Measurements from ENCODE around the gene SEC14L3. TPM values are rescaled to one million over a fixed set of nuclear protein-coding genes. Genes with fewer than 3 reads are reported as not detected.

The SEC14L3 gene
- total RNA-seq, 1 experiment from 2014 or later: not detected

- Histone ChIP-seq H3K27me3 (ENCODE audit: control insufficient read depth, insufficient read depth, low read length) (no peaks in the 10 kb centered on the region), H3K36me3 (replicated peaks; ENCODE audit: control insufficient read depth, insufficient read depth, low read length) (no peaks in the 10 kb centered on the region), H3K4me3 (ENCODE audit: insufficient read depth, low read depth, low read length) (no peak overlapping the region)
- no peak for DNase-seq
Observed at GRCh38 chr22:30497466-30498150, 25.8 kb upstream of the SEC14L3 start.

- Histone ChIP-seq H3K4me3 (ENCODE audit: insufficient read depth, low read depth, low read length) (no peak overlapping the region), H3K27me3 (ENCODE audit: control insufficient read depth, insufficient read depth, low read length) (no peaks in the 10 kb centered on the region), H3K36me3 (replicated peaks; ENCODE audit: control insufficient read depth, insufficient read depth, low read length) (no peaks in the 10 kb centered on the region)
- no peak for DNase-seq
Observed at GRCh38 chr22:30495041-30495784, 23.4 kb upstream of the SEC14L3 start.

- Histone ChIP-seq H3K36me3 (replicated peaks; ENCODE audit: control insufficient read depth, insufficient read depth, low read length) (no peaks in the 10 kb centered on the region), H3K4me3 (ENCODE audit: insufficient read depth, low read depth, low read length) (no peak overlapping the region), H3K27me3 (ENCODE audit: control insufficient read depth, insufficient read depth, low read length) (no peaks in the 10 kb centered on the region)
- DNase-seq: no peak
Observed at GRCh38 chr22:30492144-30492543, 20.3 kb upstream of the SEC14L3 start.

GRCh38 chr22:30491381-30491780 is 19.6 kb upstream of the SEC14L3 start:
- Histone ChIP-seq H3K36me3 (replicated peaks; ENCODE audit: control insufficient read depth, insufficient read depth, low read length) (no peaks in the 10 kb centered on the region), H3K4me3 (ENCODE audit: insufficient read depth, low read depth, low read length) (no peak overlapping the region), H3K27me3 (ENCODE audit: control insufficient read depth, insufficient read depth, low read length) (no peaks in the 10 kb centered on the region)
- DNase-seq: no peak

- Histone ChIP-seq H3K27me3 (ENCODE audit: control insufficient read depth, insufficient read depth, low read length) (no peaks in the 10 kb centered on the region), H3K36me3 (replicated peaks; ENCODE audit: control insufficient read depth, insufficient read depth, low read length) (no peaks in the 10 kb centered on the region), H3K4me3 (ENCODE audit: insufficient read depth, low read depth, low read length) (no peak overlapping the region)
- peak; percentile 82 for DNase-seq
Observed at GRCh38 chr22:30490399-30490798, 18.6 kb upstream of the SEC14L3 start.

DNA sequence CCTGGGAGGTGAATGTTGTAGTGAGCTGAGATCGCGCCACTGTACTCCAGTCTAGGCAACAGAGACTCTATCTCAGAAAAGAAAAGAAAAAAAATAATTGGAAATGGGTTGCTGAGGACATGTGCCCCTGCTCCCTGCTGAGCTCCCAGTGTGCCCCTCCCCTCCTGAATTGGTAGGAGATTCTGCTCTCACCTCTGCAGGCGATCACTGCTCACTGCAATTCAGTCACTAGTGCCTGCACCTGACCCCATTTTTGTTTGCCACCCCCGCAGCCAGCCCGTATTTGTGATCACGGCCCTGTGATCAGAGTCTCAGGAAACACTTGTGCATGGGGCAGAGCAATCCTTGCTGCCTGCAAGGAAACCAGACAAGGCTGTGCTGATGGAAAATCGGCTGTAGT is 16.3 kb upstream of the SEC14L3 start:
- DNase-seq: peak; percentile 68
- Histone ChIP-seq H3K4me3 (ENCODE audit: insufficient read depth, low read depth, low read length) (no peak overlapping the region), H3K27me3 (ENCODE audit: control insufficient read depth, insufficient read depth, low read length) (no peaks in the 10 kb centered on the region), H3K36me3 (replicated peaks; ENCODE audit: control insufficient read depth, insufficient read depth, low read length) (no peaks in the 10 kb centered on the region)

- DNase-seq: no peak
- no peaks in the 10 kb centered on the region for H3K27me3 ChIP-seq (ENCODE audit: control insufficient read depth, insufficient read depth, low read length)
- no peaks in the 10 kb centered on the region for H3K36me3 ChIP-seq (replicated peaks; ENCODE audit: control insufficient read depth, insufficient read depth, low read length)
- no peak overlapping the region for H3K4me3 ChIP-seq (ENCODE audit: insufficient read depth, low read depth, low read length)
Observed at GRCh38 chr22:30486661-30487115, 14.9 kb upstream of the SEC14L3 start.

DNA sequence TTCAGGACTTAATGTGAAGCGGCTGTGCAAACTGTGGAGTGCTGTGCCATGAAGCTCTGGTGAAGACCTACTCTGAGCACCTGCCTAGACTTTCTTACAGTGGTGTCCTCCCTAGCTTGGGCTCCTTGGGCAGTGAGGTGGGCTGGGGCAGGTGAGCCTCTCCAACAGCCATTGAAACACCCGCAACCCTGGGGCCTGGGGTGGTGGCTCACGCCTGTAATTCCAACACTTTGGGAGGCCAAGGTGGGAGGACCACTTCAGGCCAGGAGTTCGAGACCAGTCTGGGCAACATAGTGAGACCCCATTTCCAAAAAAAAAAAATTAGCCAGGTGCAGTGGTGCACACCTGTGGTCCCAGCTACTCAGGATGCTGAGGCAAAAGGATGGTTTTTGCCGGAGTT is 14.3 kb upstream of the SEC14L3 start:
- H3K36me3 ChIP-seq (replicated peaks; ENCODE audit: control insufficient read depth, insufficient read depth, low read length): no peaks in the 10 kb centered on the region
- DNase-seq: no peak
- H3K27me3 ChIP-seq (ENCODE audit: control insufficient read depth, insufficient read depth, low read length): no peaks in the 10 kb centered on the region
- H3K4me3 ChIP-seq (ENCODE audit: insufficient read depth, low read depth, low read length): no peak overlapping the region

- no peaks in the 10 kb centered on the region for H3K27me3 ChIP-seq (ENCODE audit: control insufficient read depth, insufficient read depth, low read length)
- H3K4me3 ChIP-seq (ENCODE audit: insufficient read depth, low read depth, low read length): no peak overlapping the region
- peak; percentile 98 for DNase-seq
- no peaks in the 10 kb centered on the region for H3K36me3 ChIP-seq (replicated peaks; ENCODE audit: control insufficient read depth, insufficient read depth, low read length)
Observed at GRCh38 chr22:30485362-30485988, 13.7 kb upstream of the SEC14L3 start.

DNA sequence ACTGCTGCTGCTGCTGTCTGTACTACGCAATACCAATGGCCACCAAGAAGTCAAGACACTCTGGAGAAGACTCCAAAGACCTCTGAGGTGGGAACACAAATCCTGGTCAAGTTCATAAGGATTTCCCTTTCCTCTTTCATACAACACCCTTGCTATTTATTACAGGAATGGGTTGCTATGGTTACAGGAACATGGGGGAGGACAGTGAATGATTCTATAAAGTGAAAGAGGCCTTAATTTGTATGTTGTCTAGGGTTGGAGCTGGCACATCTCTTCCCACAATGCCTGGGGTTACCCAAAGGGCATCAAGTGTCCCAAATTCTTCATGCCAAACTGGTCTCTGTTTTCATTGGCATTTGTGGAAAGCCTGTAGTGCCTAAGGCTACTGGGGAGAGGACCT is 11.4 kb upstream of the SEC14L3 start:
- DNase-seq: no peak
- Histone ChIP-seq H3K36me3 (replicated peaks; ENCODE audit: control insufficient read depth, insufficient read depth, low read length) (no peaks in the 10 kb centered on the region), H3K27me3 (ENCODE audit: control insufficient read depth, insufficient read depth, low read length) (no peaks in the 10 kb centered on the region), H3K4me3 (ENCODE audit: insufficient read depth, low read depth, low read length) (no peak overlapping the region)

DNA sequence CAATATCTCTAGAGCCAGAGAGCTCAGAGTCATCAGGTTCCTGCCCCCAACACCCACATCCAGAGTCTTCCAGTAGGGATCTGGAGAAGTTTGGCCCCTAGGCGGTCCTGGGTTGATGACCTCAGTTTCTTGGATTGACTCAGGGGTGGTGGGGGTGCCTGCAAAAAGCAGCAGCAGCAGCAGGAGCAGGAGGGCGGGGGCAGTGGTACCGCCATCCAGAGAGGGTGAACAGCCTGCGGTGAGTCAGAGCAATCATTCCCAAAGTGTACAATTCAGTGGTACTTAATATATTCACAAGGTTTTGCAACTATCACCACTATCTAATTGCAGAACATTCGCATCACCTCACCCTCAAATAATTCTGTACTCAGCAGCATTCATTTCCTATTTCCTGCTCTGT is 9.9 kb upstream of the SEC14L3 start:
- H3K4me3 ChIP-seq (ENCODE audit: insufficient read depth, low read depth, low read length): no peak overlapping the region
- H3K36me3 ChIP-seq (replicated peaks; ENCODE audit: control insufficient read depth, insufficient read depth, low read length): no peaks in the 10 kb centered on the region
- no peaks in the 10 kb centered on the region for H3K27me3 ChIP-seq (ENCODE audit: control insufficient read depth, insufficient read depth, low read length)
- no peak for DNase-seq

DNA sequence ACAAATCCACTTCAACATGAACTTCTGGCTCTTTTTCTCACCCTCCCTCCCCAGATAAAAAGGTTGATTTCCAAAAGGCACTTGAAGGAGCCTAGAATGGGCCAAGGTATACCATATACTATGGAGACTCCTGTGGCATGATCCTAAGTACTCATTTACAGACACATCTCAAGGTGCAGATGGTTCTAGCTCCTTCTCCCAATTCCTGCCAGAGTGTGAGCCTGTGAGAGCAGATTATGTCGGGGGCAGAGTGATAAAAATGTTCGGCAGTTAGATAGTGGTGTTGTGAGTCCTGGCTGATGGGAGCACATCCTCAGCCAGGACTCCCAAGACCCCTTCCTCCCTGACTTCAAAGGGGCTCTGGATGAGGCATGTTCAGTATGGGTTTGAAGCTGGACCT is 8.2 kb upstream of the SEC14L3 start:
- Histone ChIP-seq H3K27me3 (ENCODE audit: control insufficient read depth, insufficient read depth, low read length) (no peaks in the 10 kb centered on the region), H3K4me3 (ENCODE audit: insufficient read depth, low read depth, low read length) (no peak overlapping the region), H3K36me3 (replicated peaks; ENCODE audit: control insufficient read depth, insufficient read depth, low read length) (no peaks in the 10 kb centered on the region)
- no peak for DNase-seq

DNA sequence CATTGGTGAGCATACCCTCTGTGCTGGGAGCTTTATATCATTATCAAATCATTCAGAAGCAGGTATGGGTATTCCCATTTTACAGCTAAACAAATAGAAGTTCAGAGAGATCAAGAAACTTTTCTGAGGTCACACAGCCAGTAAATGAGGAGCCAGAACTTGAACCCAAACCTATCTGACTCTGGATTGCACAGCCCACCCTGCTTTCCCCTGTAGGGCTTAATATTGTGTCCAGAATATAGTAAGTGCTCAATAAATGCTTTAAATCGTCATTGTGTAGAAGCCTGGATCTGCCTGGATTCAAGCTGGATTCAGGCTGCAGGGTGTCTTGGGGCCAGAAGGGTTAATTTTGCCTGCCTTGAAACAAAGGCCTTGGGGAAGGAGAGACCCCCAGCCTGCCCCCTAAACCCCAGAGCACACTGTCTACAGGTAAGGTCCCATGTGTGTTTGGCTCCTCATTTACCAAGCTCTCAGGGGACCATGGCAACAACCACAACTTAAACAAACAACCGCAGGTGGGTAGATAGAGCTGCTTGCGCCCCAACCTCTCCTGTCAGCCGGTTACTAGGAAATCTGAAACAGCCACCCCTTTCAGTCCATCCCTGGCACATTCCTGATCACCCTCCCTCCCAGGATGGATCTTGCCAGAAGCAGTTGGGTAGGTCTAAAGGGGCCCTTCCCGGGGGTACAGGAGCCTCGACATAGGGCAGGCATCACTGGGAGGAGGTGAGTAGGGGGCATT is 3.0 kb upstream of the SEC14L3 start:
- Histone ChIP-seq H3K4me3 (ENCODE audit: insufficient read depth, low read depth, low read length) (no peak overlapping the region), H3K27me3 (ENCODE audit: control insufficient read depth, insufficient read depth, low read length) (no peaks in the 10 kb centered on the region), H3K36me3 (replicated peaks; ENCODE audit: control insufficient read depth, insufficient read depth, low read length) (no peaks in the 10 kb centered on the region)
- DNase-seq: no peak

- no peaks in the 10 kb centered on the region for H3K27me3 ChIP-seq (ENCODE audit: control insufficient read depth, insufficient read depth, low read length)
- no peak for DNase-seq
- no peak overlapping the region for H3K4me3 ChIP-seq (ENCODE audit: insufficient read depth, low read depth, low read length)
- H3K36me3 ChIP-seq (replicated peaks; ENCODE audit: control insufficient read depth, insufficient read depth, low read length): no peaks in the 10 kb centered on the region
Observed at GRCh38 chr22:30474121-30474520, 2.3 kb upstream of the SEC14L3 start.

Data from H7 (cell line).